WERI-Rb-1 (cell line): Measurements from ENCODE around the gene SNX25.
"Not testable (repeated sequence)": the region's sequence is repeated elsewhere in the genome, so short reads cannot be mapped to it uniquely, and the experiment has no call there.

Experiments used
- DNase-seq: peaks from one replicate; pipeline ENCODE4 v3.0.0-alpha.2; 2020
- H3K27ac ChIP-seq: fragments of 250-450 bp; sonication (Bioruptor Pico); 2 replicates; pipeline ENCODE4 v1.5.1; 2020; ENCODE audit warnings: mild to moderate bottlenecking, moderate library complexity
- H3K27me3 ChIP-seq: fragments of 250-450 bp; sonication (Bioruptor Pico); 2 replicates; pipeline ENCODE4 v1.5.1; 2021; ENCODE audit warnings: mild to moderate bottlenecking, low read depth, moderate library complexity; ENCODE audit not compliant: insufficient read depth, severe bottlenecking
- H3K36me3 ChIP-seq: fragments of 250-450 bp; sonication (Bioruptor Pico); 2 replicates; pipeline ENCODE4 v1.5.1; 2020; ENCODE audit warnings: mild to moderate bottlenecking, moderate library complexity
- H3K4me3 ChIP-seq: 2 replicates; pipeline ENCODE4 v1.5.1; 2011; ENCODE audit warnings: low read depth, mild to moderate bottlenecking, control low read depth, low read length
- H3K9me3 ChIP-seq: fragments of 250-450 bp; sonication (Bioruptor Pico); 2 replicates; pipeline ENCODE4 v1.5.1; 2021; ENCODE audit warnings: mild to moderate bottlenecking, moderate library complexity; ENCODE audit not compliant: severe bottlenecking
- CTCF ChIP-seq: IDR thresholded peaks from 2 replicates; pipeline ENCODE4 v1.5.1; 2011; ENCODE audit warnings: low read depth, mild to moderate bottlenecking, control low read depth, inconsistent platforms, low read length

The SNX25 gene

DNA sequence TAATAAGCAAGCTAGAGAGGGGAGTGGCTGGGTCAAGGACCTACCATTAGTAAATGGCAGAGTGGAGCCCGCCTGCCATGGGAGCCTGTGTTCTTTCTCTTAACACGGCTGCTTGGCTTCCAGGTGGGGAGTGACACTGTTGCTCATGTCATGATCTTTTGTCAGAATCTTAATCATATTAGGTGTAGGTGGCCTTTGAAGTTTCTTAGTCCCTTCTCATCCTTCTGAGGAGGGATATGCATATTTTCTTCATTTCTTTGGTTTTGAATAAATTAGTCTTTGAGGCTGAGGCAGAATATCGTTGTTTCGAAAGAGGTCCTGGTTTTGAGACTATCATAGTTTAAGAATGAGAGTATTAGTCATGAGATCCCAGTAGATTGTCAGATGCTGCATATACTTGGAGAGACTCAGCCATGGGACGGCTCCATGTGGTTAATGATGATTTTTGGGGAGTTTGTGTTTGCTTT is 28.9 kb downstream of the SNX25 start:
- Histone ChIP-seq H3K9me3 (peaks cover 4% of the 10 kb centered on the region), H3K4me3 (no peak overlapping the region), H3K27ac (no peak overlapping the region), H3K36me3 (no peaks in the 10 kb centered on the region; the same call in 1 of the 2 replicates), H3K27me3 (no peaks in the 10 kb centered on the region)
- no peak for DNase-seq
- TF ChIP-seq CTCF, result no peak

GRCh38 chr4:185238750-185239149 is 29.4 kb downstream of the SNX25 start:
- Histone ChIP-seq H3K27ac (no peak overlapping the region), H3K27me3 (no peaks in the 10 kb centered on the region), H3K36me3 (no peaks in the 10 kb centered on the region; the same call in 1 of the 2 replicates), H3K4me3 (no peak overlapping the region), H3K9me3 (peaks cover 4% of the 10 kb centered on the region)
- no peak for TF ChIP-seq CTCF
- no peak for DNase-seq

GRCh38 chr4:185240486-185240885 is 31.1 kb downstream of the SNX25 start:
- not testable (repeated sequence) for H3K4me3 ChIP-seq, H3K27ac ChIP-seq, H3K27me3 ChIP-seq, DNase-seq, H3K9me3 ChIP-seq, H3K36me3 ChIP-seq

- Histone ChIP-seq H3K9me3 (peaks cover 4% of the 10 kb centered on the region), H3K4me3 (no peak overlapping the region), H3K36me3 (no peaks in the 10 kb centered on the region; the same call in 1 of the 2 replicates), H3K27me3 (no peaks in the 10 kb centered on the region), H3K27ac (no peak overlapping the region)
- no peak for DNase-seq
- TF ChIP-seq CTCF, result no peak
These were observed 33.5 kb downstream of the SNX25 start for GRCh38 chr4:185242749-185243533.

DNA sequence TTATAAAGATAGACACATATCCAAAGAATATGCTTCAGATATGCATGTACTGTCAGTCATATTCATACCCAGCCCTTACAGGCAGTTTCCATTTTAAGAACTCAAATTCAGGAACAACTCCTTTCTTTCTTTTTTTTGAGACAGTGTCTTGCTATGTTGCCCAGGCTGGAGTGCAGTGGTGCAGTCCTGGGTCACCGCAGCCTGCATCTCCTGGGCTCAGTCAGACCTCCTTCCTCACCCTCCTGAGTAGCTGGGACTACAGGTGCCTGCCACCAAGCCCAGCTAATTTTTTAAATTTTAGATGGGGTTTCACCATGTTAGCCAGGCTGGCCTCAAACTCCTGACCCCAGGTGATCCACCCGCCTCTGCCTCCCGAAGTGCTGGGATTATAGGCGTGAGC is 34.5 kb downstream of the SNX25 start:
- Histone ChIP-seq H3K27me3 (no peaks in the 10 kb centered on the region), H3K36me3 (no peaks in the 10 kb centered on the region), H3K27ac (no peak overlapping the region), H3K4me3 (no peak overlapping the region), H3K9me3 (no peaks in the 10 kb centered on the region)
- DNase-seq, result no peak
- no peak for TF ChIP-seq CTCF

DNA sequence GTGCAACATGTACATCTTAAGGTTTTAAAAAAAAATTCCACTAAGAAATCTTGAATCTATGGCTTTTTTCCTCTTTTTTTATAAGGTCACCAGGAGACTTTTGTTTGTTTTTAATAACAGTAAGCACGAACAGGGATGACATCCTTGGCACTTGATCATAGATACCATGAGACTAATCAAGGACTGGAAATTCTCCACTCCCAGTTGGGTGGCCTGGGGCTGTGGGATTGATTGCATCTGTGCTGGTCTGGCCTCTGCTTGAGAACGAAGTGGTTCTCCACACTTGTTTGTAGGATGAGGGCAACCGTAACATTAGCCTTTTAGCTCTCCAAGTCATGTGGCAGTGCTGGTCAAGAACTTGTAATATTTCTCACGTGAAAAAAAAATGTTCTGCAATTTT is 35.4 kb downstream of the SNX25 start:
- H3K9me3 ChIP-seq, result peaks cover under 1% of the 10 kb centered on the region
- TF ChIP-seq CTCF, result no peak
- H3K4me3 ChIP-seq, result no peak overlapping the region
- H3K27me3 ChIP-seq, result no peaks in the 10 kb centered on the region
- no peaks in the 10 kb centered on the region; the same call in 1 of the 2 replicates for H3K36me3 ChIP-seq
- H3K27ac ChIP-seq, result no peak overlapping the region
- DNase-seq, result no peak
